Measurements from ENCODE around the gene ABCC6. TPM values are rescaled to one million over a fixed set of nuclear protein-coding genes. Genes with fewer than 3 reads are reported as not detected.

The ABCC6 gene
- total and polyA plus RNA-seq, 2 donors (not counting 3 experiments of a cell fraction or from before 2014, with no cell fraction given) = 0.07 to 0.84 TPM

DNA sequence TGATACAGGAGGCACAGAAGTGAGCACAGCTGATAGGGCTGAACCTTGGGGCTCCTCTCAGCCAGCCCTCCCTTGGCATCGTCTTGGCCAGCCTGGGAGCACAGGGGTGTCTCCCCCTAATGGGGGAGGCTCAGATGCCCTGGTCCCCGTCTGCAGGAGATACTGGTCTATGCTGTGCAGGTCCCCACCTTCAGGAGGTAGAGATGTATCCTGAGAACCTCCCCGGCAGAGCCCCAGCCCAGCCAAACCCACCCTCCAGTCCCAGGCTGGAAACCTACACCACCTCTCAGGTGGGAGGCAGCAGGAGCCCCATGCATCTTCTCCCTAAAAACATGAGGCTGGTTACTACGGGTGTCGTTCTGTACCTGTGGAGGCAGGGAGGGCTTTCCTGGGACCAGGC is 38.7 kb downstream of the ABCC6 start:
- CTCF ChIA-PET = interaction anchor here (0.6 kb wide), 1 partner anchor 10 kb away, joined by 3 read pairs; no protein-coding TSS in a partner anchor

DNA sequence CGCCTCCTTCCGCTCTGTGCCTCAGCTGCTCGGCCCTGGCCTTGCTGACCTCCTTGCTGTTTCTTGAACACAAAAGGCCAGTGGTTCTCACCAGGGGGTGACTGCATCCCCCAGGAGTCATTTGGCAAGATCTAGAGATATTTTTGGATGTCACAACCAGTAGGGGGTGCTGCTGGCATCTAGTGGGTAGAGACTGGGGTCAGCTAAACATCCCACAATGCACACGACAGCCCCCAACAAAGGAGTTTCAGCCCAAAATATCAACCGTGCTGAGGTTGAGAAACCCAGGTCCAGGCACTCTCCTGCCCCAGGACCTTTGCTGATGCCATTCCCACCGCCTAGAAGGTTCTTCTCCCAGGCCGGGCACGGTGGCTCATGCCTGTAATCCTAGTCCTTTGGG is 39.7 kb downstream of the ABCC6 start:
- H3K9me1 ChIP-seq (replicated peaks; ENCODE audit: control insufficient read depth, extremely low read depth, insufficient read depth, low read length) = no peaks in the 10 kb centered on the region
- DNase-seq (ENCODE audit: low read depth, low spot score) = no peak
- ChIA-PET CTCF (interaction anchor here (1.4 kb wide), 1 partner anchor 10 kb away, joined by 4 read pairs; no protein-coding TSS in a partner anchor), POLR2A (no interaction called here)
- no peaks in the 10 kb centered on the region for H3K79me2 ChIP-seq (ENCODE audit: control insufficient read depth, insufficient read depth, low read length)
- no peaks in the 10 kb centered on the region for H3K4me1 ChIP-seq (ENCODE audit: control insufficient read depth, extremely low read depth, insufficient read depth, low read length)
- TF ChIP-seq, protein P1, sequence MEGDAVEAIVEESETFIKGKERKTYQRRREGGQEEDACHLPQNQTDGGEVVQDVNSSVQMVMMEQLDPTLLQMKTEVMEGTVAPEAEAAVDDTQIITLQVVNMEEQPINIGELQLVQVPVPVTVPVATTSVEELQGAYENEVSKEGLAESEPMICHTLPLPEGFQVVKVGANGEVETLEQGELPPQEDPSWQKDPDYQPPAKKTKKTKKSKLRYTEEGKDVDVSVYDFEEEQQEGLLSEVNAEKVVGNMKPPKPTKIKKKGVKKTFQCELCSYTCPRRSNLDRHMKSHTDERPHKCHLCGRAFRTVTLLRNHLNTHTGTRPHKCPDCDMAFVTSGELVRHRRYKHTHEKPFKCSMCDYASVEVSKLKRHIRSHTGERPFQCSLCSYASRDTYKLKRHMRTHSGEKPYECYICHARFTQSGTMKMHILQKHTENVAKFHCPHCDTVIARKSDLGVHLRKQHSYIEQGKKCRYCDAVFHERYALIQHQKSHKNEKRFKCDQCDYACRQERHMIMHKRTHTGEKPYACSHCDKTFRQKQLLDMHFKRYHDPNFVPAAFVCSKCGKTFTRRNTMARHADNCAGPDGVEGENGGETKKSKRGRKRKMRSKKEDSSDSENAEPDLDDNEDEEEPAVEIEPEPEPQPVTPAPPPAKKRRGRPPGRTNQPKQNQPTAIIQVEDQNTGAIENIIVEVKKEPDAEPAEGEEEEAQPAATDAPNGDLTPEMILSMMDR (IDR thresholded peaks at IDR 0.05; ENCODE audit: extremely low read depth in 1 of 2, insufficient read depth in 1 of 2, low read depth in 1 of 2, low read length in 2 of 2) = peak in 1 of 2 donors; percentile 22
- no peak for TF ChIP-seq MYC (IDR thresholded peaks at IDR 0.05; ENCODE audit: low read depth, low read length)
- dilution Hi-C loops (cut with MboI; ENCODE audit: extremely low pct_ligation_motif_present, low sequenced_read_pairs) = no loop called here
- H3K36me3 ChIP-seq (ENCODE audit: control insufficient read depth in 2 of 2, extremely low read depth in 1 of 2, insufficient read depth in 2 of 2, low read length in 2 of 2) = no peaks in the 10 kb centered on the region
- no peaks in the 10 kb centered on the region for H3K9me3 ChIP-seq (replicated peaks; ENCODE audit: control insufficient read depth, insufficient read depth, low read length)
- no peak overlapping the region for H3K4me2 ChIP-seq (ENCODE audit: insufficient read depth, low read length)
- H3K9ac ChIP-seq (replicated peaks; ENCODE audit: extremely low read depth, insufficient read depth, low read length) = no peak overlapping the region
- intact Hi-C loops (cut with micrococcal nuclease) = no loop called here
- no peak overlapping the region for H3K27ac ChIP-seq (ENCODE audit: insufficient read depth, low read depth, low read length)
- no peak for FAIRE-seq
- H3K27me3 ChIP-seq (ENCODE audit: control insufficient read depth in 2 of 2, insufficient read depth in 2 of 2, low read length in 2 of 2) = peaks cover 0 to 1% of the 10 kb centered on the region in 2 experiments
- no TSS peak for BruUV-seq (replicated peaks)
- H4K20me1 ChIP-seq (replicated peaks; ENCODE audit: control insufficient read depth, extremely low read depth, insufficient read depth, low read length) = no peaks in the 10 kb centered on the region
- H2AFZ ChIP-seq (ENCODE audit: low read depth, low read length) = no peak overlapping the region
- H3K4me3 ChIP-seq (replicated peaks in 1 of 3; ENCODE audit: insufficient read depth in 1 of 3, low read depth in 1 of 3, low read length in 3 of 3) = no peak overlapping the region

More for the DNA sequence above, 38.7 kb downstream of the ABCC6 start:
- Histone ChIP-seq H3K36me3 (ENCODE audit: control insufficient read depth in 2 of 2, extremely low read depth in 1 of 2, insufficient read depth in 2 of 2, low read length in 2 of 2) (no peaks in the 10 kb centered on the region), H2AFZ (ENCODE audit: low read depth, low read length) (no peak overlapping the region), H3K79me2 (ENCODE audit: control insufficient read depth, insufficient read depth, low read length) (no peaks in the 10 kb centered on the region), H3K9me3 (replicated peaks; ENCODE audit: control insufficient read depth, insufficient read depth, low read length) (no peaks in the 10 kb centered on the region), H4K20me1 (replicated peaks; ENCODE audit: control insufficient read depth, extremely low read depth, insufficient read depth, low read length) (no peaks in the 10 kb centered on the region), H3K4me3 (replicated peaks in 1 of 3; ENCODE audit: insufficient read depth in 1 of 3, low read depth in 1 of 3, low read length in 3 of 3) (no peak overlapping the region), H3K9ac (replicated peaks; ENCODE audit: extremely low read depth, insufficient read depth, low read length) (no peak overlapping the region), H3K27ac (ENCODE audit: insufficient read depth, low read depth, low read length) (no peak overlapping the region), H3K4me1 (ENCODE audit: control insufficient read depth, extremely low read depth, insufficient read depth, low read length) (no peaks in the 10 kb centered on the region), H3K27me3 (ENCODE audit: control insufficient read depth in 2 of 2, insufficient read depth in 2 of 2, low read length in 2 of 2) (peaks cover 0 to 1% of the 10 kb centered on the region in 2 experiments), H3K4me2 (ENCODE audit: insufficient read depth, low read length) (no peak overlapping the region), H3K9me1 (replicated peaks; ENCODE audit: control insufficient read depth, extremely low read depth, insufficient read depth, low read length) (no peaks in the 10 kb centered on the region)
- POLR2A ChIA-PET = no interaction called here
- dilution Hi-C loops (cut with MboI; ENCODE audit: extremely low pct_ligation_motif_present, low sequenced_read_pairs) (no loop called here), intact Hi-C loops (cut with micrococcal nuclease) (no loop called here)
- no TSS peak for BruUV-seq (replicated peaks)
- TF ChIP-seq GATA2 (IDR thresholded peaks at IDR 0.05; ENCODE audit: insufficient read depth, insufficient read length, low read depth, low read length) (no peak), FOS (IDR thresholded peaks at IDR 0.05; ENCODE audit: borderline replicate concordance, insufficient read depth, low read length) (no peak), POLR2A (IDR thresholded peaks at IDR 0.05; ENCODE audit: low read depth, low read length) (no peak)
- TF ChIP-seq, protein P2, sequence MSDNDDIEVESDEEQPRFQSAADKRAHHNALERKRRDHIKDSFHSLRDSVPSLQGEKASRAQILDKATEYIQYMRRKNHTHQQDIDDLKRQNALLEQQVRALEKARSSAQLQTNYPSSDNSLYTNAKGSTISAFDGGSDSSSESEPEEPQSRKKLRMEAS (IDR thresholded peaks at IDR 0.05; ENCODE audit: insufficient read depth, insufficient read length) = no peak
- TF ChIP-seq, protein P1 (IDR thresholded peaks at IDR 0.05; ENCODE audit: extremely low read depth in 1 of 2, insufficient read depth in 1 of 2, low read depth in 1 of 2, low read length in 2 of 2) = no peak
- DNase-seq (ENCODE audit: low read depth, low spot score) = no peak
- FAIRE-seq = no peak

Data from endothelial cell of umbilical vein (primary cell).